GM10847 (cell line): ENCODE data around the gene TRPV5.

ENCODE experiments used
- POLR2A ChIP-seq: IDR thresholded peaks from 2 replicates; pipeline ENCODE4 v1.6.1; 2011; ENCODE audit not compliant: insufficient read length; ENCODE audit errors: extremely low read depth

The TRPV5 gene

GRCh38 chr7:142923391-142923790, 10.2 kb downstream of the TRPV5 start:
- TF ChIP-seq POLR2A = no peak

- TF ChIP-seq POLR2A = no peak
Observed at GRCh38 chr7:142919656-142920055, 13.9 kb downstream of the TRPV5 start.

GRCh38 chr7:142918901-142919300, 14.6 kb downstream of the TRPV5 start:
- TF ChIP-seq POLR2A = no peak

- TF ChIP-seq POLR2A = no peak
Observed at GRCh38 chr7:142917447-142917846, 16.1 kb downstream of the TRPV5 start.

- TF ChIP-seq POLR2A = no peak
Observed at GRCh38 chr7:142916508-142916907, 17.0 kb downstream of the TRPV5 start.

GRCh38 chr7:142915315-142915714, 18.2 kb downstream of the TRPV5 start:
- TF ChIP-seq POLR2A = no peak

- no peak for TF ChIP-seq POLR2A
Observed at GRCh38 chr7:142914121-142914520, 19.4 kb downstream of the TRPV5 start.

GRCh38 chr7:142913566-142913965, 20.0 kb downstream of the TRPV5 start:
- TF ChIP-seq POLR2A = no peak

- no peak for TF ChIP-seq POLR2A
Observed at GRCh38 chr7:142913051-142913450, 20.5 kb downstream of the TRPV5 start.

GRCh38 chr7:142910481-142910880, 23.1 kb downstream of the TRPV5 start:
- no peak for TF ChIP-seq POLR2A

GRCh38 chr7:142910031-142910433, 23.5 kb downstream of the TRPV5 start:
- TF ChIP-seq POLR2A = no peak

GRCh38 chr7:142908921-142909890, 24.3 kb downstream of the TRPV5 start:
- no peak for TF ChIP-seq POLR2A

GRCh38 chr7:142908290-142908689, 25.3 kb downstream of the TRPV5 start:
- no peak for TF ChIP-seq POLR2A

GRCh38 chr7:142906643-142907042, 26.9 kb downstream of the TRPV5 start:
- TF ChIP-seq POLR2A = no peak

GRCh38 chr7:142905759-142906158, 27.8 kb downstream of the TRPV5 start:
- TF ChIP-seq POLR2A = no peak

- TF ChIP-seq POLR2A = no peak
Observed at GRCh38 chr7:142904128-142904527, 29.4 kb downstream of the TRPV5 start.
